Activated T-cell treated with anti-CD3 and anti-CD28 coated beads, Interleukin-2, amount 50 U/mL, for 72 hours (primary cell): ENCODE results near the gene TKFC. TPM values are rescaled to one million over a fixed set of nuclear protein-coding genes. Genes with fewer than 3 reads are reported as not detected.

Source experiments
- ATAC-seq, 2 donors: fragments of 150-1000 bp; cut with Tn5 transposase; replicated peaks in 1 of 2; 2 replicates each; pipeline ENCODE4 v1.10.0; 2021; ENCODE audit warnings: moderate library complexity in 2 of 2, mild to moderate bottlenecking in 1 of 2
- DNase-seq, 2 donors: peaks; one replicate each; pipeline ENCODE4 v3.0.0; 2021 to 2022; ENCODE audit warnings: mixed read lengths in 1 of 2
- H3K27ac Mint-ChIP-seq: one replicate; pipeline ENCODE4 v1.8.0; 2022; ENCODE audit warnings: mild to moderate bottlenecking, moderate library complexity, mixed read lengths
- H3K27me3 Mint-ChIP-seq: one replicate; pipeline ENCODE4 v1.8.0; 2022; ENCODE audit warnings: low read depth, mixed read lengths
- H3K36me3 Mint-ChIP-seq, 2 donors: one replicate each; pipeline ENCODE4 v1.8.0; 2022; ENCODE audit warnings: mixed read lengths in 2 of 2, mild to moderate bottlenecking in 1 of 2; ENCODE audit not compliant: insufficient read depth in 2 of 2
- H3K4me1 Mint-ChIP-seq: one replicate; pipeline ENCODE4 v1.8.0; 2022; ENCODE audit warnings: low read depth, mixed read lengths
- H3K4me3 Mint-ChIP-seq, 2 donors: one replicate each; pipeline ENCODE4 v1.8.0; 2022; ENCODE audit warnings: mild to moderate bottlenecking in 2 of 2, mixed read lengths in 2 of 2, moderate library complexity in 2 of 2
- H3K9me3 Mint-ChIP-seq, 2 donors: one replicate each; pipeline ENCODE4 v1.8.0; 2022; ENCODE audit warnings: mixed read lengths in 2 of 2
- total RNA-seq, 2 donors: library from RNA; stranded (reverse); gene quantifications; one replicate each; pipeline ENCODE4 v1.2.3, GENCODE V29; 2022

TKFC gene
- total RNA-seq, 2 donors from 2014 or later, result 71.0 to 74.0 TPM

- H3K27me3 Mint-ChIP-seq, result no peaks in the 10 kb centered on the region
Observed at GRCh38 chr11:61302550-61302949, 30.5 kb upstream of the TKFC start.

GRCh38 chr11:61303725-61304124 is 29.3 kb upstream of the TKFC start:
- Mint-ChIP-seq H3K36me3 (peaks cover 3 to 16% of the 10 kb centered on the region in 2 donors), H3K27me3 (no peaks in the 10 kb centered on the region), H3K9me3 (no peaks in the 10 kb centered on the region), H3K27ac (no peak overlapping the region), H3K4me3 (no peak overlapping the region), H3K4me1 (peaks cover 11% of the 10 kb centered on the region)
- no peak for DNase-seq
- ATAC-seq, result no peak

More at GRCh38 chr11:61302550-61302949, 30.5 kb upstream of the TKFC start:
- no peak for DNase-seq
- H3K9me3 Mint-ChIP-seq, result no peaks in the 10 kb centered on the region
- H3K27ac Mint-ChIP-seq, result no peak overlapping the region
- peaks cover 8 to 20% of the 10 kb centered on the region in 2 donors for H3K36me3 Mint-ChIP-seq
- ATAC-seq, result no peak
- H3K4me1 Mint-ChIP-seq, result peaks cover 23% of the 10 kb centered on the region
- no peak overlapping the region for H3K4me3 Mint-ChIP-seq

GRCh38 chr11:61305417-61305816 is 27.6 kb upstream of the TKFC start:
- Mint-ChIP-seq H3K36me3 (peaks cover 3 to 11% of the 10 kb centered on the region in 2 donors), H3K4me3 (no peak overlapping the region), H3K27ac (no peak overlapping the region), H3K27me3 (no peaks in the 10 kb centered on the region), H3K4me1 (peaks cover 6% of the 10 kb centered on the region), H3K9me3 (no peaks in the 10 kb centered on the region)
- DNase-seq, result no peak
- no peak for ATAC-seq

GRCh38 chr11:61306221-61306620 is 26.8 kb upstream of the TKFC start:
- ATAC-seq (no peak), DNase-seq (no peak)
- Mint-ChIP-seq H3K27ac (no peak overlapping the region), H3K27me3 (no peaks in the 10 kb centered on the region), H3K4me1 (no peaks in the 10 kb centered on the region), H3K9me3 (no peaks in the 10 kb centered on the region), H3K36me3 (peaks cover 2 to 12% of the 10 kb centered on the region in 2 donors), H3K4me3 (no peak overlapping the region)

- Mint-ChIP-seq H3K4me3 (no peak overlapping the region), H3K27ac (no peak overlapping the region), H3K9me3 (no peaks in the 10 kb centered on the region), H3K36me3 (peaks cover 2 to 18% of the 10 kb centered on the region in 2 donors), H3K27me3 (no peaks in the 10 kb centered on the region), H3K4me1 (no peaks in the 10 kb centered on the region)
- DNase-seq (no peak), ATAC-seq (no peak)
Observed at GRCh38 chr11:61307354-61307753, 25.7 kb upstream of the TKFC start.

DNA sequence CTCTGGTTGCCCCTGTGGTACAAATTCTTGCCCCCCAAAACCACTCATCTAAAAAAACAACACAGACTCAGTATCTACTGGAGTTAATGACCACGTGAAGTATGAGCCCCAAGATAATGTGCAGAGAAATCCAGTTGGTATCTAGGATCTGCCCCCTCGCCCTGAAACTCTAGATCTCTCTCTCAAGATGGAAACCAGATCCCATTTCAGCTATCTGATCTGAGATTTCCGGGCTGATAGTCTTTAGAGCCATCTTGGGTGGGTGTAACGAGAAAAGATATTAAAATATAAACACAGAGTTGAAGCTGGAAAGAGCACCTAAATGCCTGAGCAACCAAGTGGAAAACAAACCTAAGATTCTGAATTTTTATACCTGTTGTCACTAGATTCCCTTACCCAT is 23.9 kb upstream of the TKFC start:
- peaks cover 8 to 24% of the 10 kb centered on the region in 2 donors for H3K36me3 Mint-ChIP-seq
- no peak overlapping the region for H3K4me3 Mint-ChIP-seq
- no peak for ATAC-seq
- DNase-seq, result no peak
- no peak overlapping the region for H3K27ac Mint-ChIP-seq
- no peaks in the 10 kb centered on the region for H3K9me3 Mint-ChIP-seq
- no peaks in the 10 kb centered on the region for H3K27me3 Mint-ChIP-seq
- H3K4me1 Mint-ChIP-seq, result no peaks in the 10 kb centered on the region

- Mint-ChIP-seq H3K27me3 (no peaks in the 10 kb centered on the region), H3K4me3 (peak overlapping the region in 1 of 2 donors; percentile 29), H3K9me3 (no peaks in the 10 kb centered on the region), H3K36me3 (peaks cover 8 to 22% of the 10 kb centered on the region in 2 donors), H3K4me1 (no peaks in the 10 kb centered on the region), H3K27ac (peak overlapping the region; percentile 32)
- DNase-seq, result peak; percentile 45 to 52
- ATAC-seq, result peak; percentile 93 to 96
Observed at GRCh38 chr11:61309739-61310138, 23.3 kb upstream of the TKFC start.

- ATAC-seq (no peak), DNase-seq (no peak)
- H3K27me3 Mint-ChIP-seq, result no peaks in the 10 kb centered on the region
- no peaks in the 10 kb centered on the region for H3K4me1 Mint-ChIP-seq
- H3K36me3 Mint-ChIP-seq, result peaks cover 9 to 28% of the 10 kb centered on the region in 2 donors
- no peaks in the 10 kb centered on the region for H3K9me3 Mint-ChIP-seq
- no peak overlapping the region for H3K4me3 Mint-ChIP-seq
- H3K27ac Mint-ChIP-seq, result peak overlapping the region; percentile 52
Observed at GRCh38 chr11:61310749-61311148, 22.3 kb upstream of the TKFC start.

DNA sequence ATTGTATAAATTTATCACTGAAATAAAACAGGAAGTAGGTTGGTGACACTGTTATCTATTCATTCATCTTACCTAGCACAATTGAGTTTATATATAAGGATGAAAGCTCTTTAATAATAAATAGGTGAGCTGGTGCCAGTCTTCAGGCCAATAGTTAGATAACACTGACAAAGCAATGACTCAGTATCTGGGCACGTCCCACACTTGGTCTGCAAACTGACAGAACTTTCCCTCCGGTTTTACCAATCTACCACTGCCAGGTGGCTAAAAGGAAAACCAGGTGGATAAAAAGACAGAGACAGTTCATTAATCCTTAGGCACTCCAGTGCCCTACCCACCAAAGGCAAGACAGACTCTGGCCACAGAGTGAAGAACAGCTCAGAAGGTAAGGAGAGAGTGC is 17.8 kb upstream of the TKFC start:
- no peak for DNase-seq
- Mint-ChIP-seq H3K9me3 (no peaks in the 10 kb centered on the region), H3K27me3 (no peaks in the 10 kb centered on the region), H3K4me1 (no peaks in the 10 kb centered on the region), H3K36me3 (peaks cover 8 to 39% of the 10 kb centered on the region in 2 donors), H3K27ac (peak overlapping the region; percentile 35), H3K4me3 (no peak overlapping the region)
- ATAC-seq, result no peak

DNA sequence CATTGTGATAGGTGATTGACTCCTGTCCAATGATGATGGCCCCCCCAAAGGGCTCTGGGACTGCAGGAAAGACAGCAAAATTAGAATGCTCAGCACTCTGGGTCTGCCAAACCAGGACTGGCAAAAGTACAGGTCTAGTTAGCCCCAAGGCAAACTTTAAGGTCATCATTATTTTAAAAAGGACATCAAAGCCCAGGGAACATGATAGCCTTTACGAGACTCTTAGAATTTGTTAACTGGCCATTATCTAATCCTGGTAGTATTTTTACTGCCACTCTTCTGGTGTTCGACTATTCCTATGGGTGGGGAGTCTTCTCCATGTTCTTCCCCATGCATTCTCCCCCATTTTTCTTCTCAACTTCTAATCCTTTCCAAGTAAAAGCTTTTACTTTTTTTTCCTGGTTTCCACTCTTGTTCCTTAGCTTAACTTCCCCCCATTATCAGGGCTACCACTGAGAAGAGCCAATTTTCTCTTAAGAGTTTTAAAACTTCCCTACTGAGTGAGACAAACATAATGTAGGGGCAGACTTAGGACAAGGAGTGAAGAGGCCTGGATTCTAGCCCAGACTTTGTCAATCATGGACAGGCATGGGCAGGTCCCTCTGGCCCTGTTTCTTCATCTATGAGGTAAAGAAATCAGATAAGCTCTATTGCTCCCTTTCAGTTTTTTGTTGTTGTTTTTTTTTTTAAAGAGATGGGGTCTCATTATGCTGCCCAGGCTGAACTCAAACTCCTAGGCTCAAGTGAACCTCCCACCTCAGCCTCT is 7.2 kb upstream of the TKFC start:
- Mint-ChIP-seq H3K27me3 (no peaks in the 10 kb centered on the region), H3K27ac (peak overlapping the region; percentile 68), H3K9me3 (no peaks in the 10 kb centered on the region), H3K36me3 (peaks cover 18 to 57% of the 10 kb centered on the region in 2 donors), H3K4me1 (peaks cover 33% of the 10 kb centered on the region), H3K4me3 (no peak overlapping the region)
- no peak for DNase-seq
- no peak for ATAC-seq

DNA sequence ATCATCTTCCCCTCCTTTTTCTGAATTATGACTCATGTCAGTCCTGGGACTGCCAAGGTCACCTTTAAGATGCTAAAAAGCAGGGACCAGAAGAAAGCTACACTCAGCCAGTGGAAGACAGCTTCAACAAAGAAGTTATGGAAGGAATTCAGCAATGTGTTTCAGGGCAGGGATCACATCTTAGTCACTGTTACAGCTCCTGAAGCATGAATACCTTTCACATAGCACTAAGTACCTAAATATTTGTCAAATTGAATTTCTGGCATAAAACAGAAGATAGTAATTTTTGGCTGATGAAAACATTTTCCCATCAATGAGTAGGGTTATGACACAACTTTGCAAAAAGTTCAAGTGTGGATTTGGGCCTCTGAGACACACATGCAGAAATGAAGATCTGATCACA is 5.4 kb upstream of the TKFC start:
- DNase-seq, result no peak
- no peaks in the 10 kb centered on the region for H3K9me3 Mint-ChIP-seq
- H3K27ac Mint-ChIP-seq, result peak overlapping the region; percentile 13
- H3K36me3 Mint-ChIP-seq, result peaks cover 14 to 46% of the 10 kb centered on the region in 2 donors
- peaks cover 51% of the 10 kb centered on the region for H3K4me1 Mint-ChIP-seq
- H3K4me3 Mint-ChIP-seq, result no peak overlapping the region
- no peaks in the 10 kb centered on the region for H3K27me3 Mint-ChIP-seq
- no peak for ATAC-seq

- ATAC-seq, result no peak
- Mint-ChIP-seq H3K27ac (no peak overlapping the region), H3K4me1 (peaks cover 55% of the 10 kb centered on the region), H3K9me3 (no peaks in the 10 kb centered on the region), H3K36me3 (peaks cover 14 to 43% of the 10 kb centered on the region in 2 donors), H3K27me3 (no peaks in the 10 kb centered on the region), H3K4me3 (no peak overlapping the region)
- DNase-seq, result no peak
Observed at GRCh38 chr11:61328351-61328750, 4.7 kb upstream of the TKFC start.

DNA sequence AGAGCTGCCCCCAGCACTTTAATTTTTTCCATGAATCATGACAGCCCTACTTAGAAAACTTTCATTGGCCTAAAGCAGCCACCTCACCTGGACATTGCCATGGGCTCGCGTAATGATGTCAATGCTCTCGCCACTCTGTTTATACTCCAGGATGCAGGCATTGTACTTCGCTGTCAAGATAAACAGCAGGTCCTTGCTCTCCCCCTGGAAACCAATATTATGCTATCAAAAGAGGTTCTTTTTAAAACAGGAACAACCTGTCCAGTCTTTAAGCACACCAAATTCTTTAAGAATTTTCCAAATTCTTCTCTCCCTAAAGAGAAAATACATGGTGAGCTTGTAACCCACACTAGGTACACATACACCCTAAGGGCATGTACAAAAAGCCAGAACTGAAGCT is 3.2 kb upstream of the TKFC start:
- peaks cover 70% of the 10 kb centered on the region for H3K4me1 Mint-ChIP-seq
- DNase-seq (no peak), ATAC-seq (no peak)
- peak overlapping the region; percentile 47 for H3K27ac Mint-ChIP-seq
- no peaks in the 10 kb centered on the region for H3K9me3 Mint-ChIP-seq
- H3K27me3 Mint-ChIP-seq, result no peaks in the 10 kb centered on the region
- H3K4me3 Mint-ChIP-seq, result peak overlapping the region in 1 of 2 donors; percentile 6
- peaks cover 13 to 34% of the 10 kb centered on the region in 2 donors for H3K36me3 Mint-ChIP-seq

DNA sequence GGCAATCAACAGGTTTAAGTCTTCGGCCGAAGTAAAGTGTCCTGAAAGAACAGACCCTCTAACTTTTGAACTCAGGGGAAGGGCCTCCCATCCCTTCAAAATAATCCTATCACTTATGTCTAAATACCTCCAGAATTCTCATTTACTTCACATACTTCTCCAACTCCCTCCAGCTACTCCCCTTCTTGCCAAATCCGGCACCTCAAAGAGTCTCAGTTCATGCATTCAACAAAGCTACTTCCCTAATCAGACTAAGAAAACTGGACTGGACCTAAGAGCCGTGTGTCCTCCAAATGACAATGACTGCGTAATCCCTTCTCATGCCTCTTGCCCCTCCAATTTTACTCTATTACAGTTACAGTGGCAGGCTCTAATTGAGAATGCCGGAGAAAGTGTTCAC is 1.4 kb upstream of the TKFC start:
- DNase-seq, result no peak
- peaks cover 13 to 21% of the 10 kb centered on the region in 2 donors for H3K36me3 Mint-ChIP-seq
- no peaks in the 10 kb centered on the region for H3K27me3 Mint-ChIP-seq
- no peaks in the 10 kb centered on the region for H3K9me3 Mint-ChIP-seq
- ATAC-seq, result no peak
- H3K27ac Mint-ChIP-seq, result peak overlapping the region; percentile 99
- peaks cover 88% of the 10 kb centered on the region for H3K4me1 Mint-ChIP-seq
- peak overlapping the region; percentile 95 to 99 for H3K4me3 Mint-ChIP-seq
